Brain microvascular endothelial cell (primary cell): Measurements from ENCODE around the gene EID3.

Experiments
- DNase-seq: peaks from one replicate; pipeline ENCODE4 v3.0.0-alpha.2; 2020
- H3K27ac ChIP-seq: fragments of 250-450 bp; sonication (Bioruptor Pico); 2 replicates; pipeline ENCODE4 v1.5.1; 2020; ENCODE audit warnings: mild to moderate bottlenecking, moderate library complexity
- H3K27me3 ChIP-seq: fragments of 250-450 bp; sonication (Bioruptor Pico); replicated peaks from 2 replicates; pipeline ENCODE4 v1.5.1; 2020; ENCODE audit warnings: mild to moderate bottlenecking
- H3K36me3 ChIP-seq: fragments of 250-450 bp; sonication (Bioruptor Pico); replicated peaks from 2 replicates; pipeline ENCODE4 v1.5.1; 2020; ENCODE audit warnings: mild to moderate bottlenecking
- H3K4me3 ChIP-seq: 2 replicates; pipeline ENCODE4 v1.5.1; 2011; ENCODE audit warnings: low read depth, mild to moderate bottlenecking, control low read depth, low read length, moderate library complexity
- CTCF ChIP-seq: IDR thresholded peaks from 2 replicates; pipeline ENCODE4 v1.5.1; 2011; ENCODE audit warnings: low read depth, mild to moderate bottlenecking, moderate library complexity, low read length, control low read depth, inconsistent platforms; ENCODE audit errors: missing control alignments
- in situ Hi-C: cut with HindIII; loops from 2 replicates; pipeline ENCODE4 v1.10.0; 2017; ENCODE audit warnings: low sequenced_read_pairs, low pct_ligation_motif_present

Gene EID3

GRCh38 chr12:104306943-104307654, 3.6 kb downstream of the EID3 start:
- Histone ChIP-seq H3K4me3 (no peak overlapping the region), H3K27ac (no peak overlapping the region), H3K27me3 (no peaks in the 10 kb centered on the region), H3K36me3 (peaks cover 13% of the 10 kb centered on the region)
- in situ Hi-C loops = no loop called here
- no peak for TF ChIP-seq CTCF
- no peak for DNase-seq

DNA sequence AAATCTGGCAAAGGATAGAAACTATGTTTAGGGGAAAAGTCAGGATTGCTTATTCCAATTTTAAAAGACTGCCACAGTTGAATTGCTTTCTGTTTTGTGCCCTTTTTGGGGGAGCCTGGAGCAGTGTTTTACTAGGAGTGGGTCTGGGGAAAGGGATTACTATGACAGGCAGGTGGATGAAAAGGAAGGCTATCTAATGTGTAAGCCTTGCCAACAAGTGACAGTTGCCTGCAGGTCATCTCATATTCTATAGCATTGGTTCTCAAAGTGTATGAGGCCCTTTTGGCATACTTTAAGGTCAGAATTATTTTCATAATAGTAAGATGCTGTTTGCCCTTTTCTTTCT, 4.1 kb downstream of the EID3 start:
- in situ Hi-C loops = no loop called here
- TF ChIP-seq CTCF = no peak
- Histone ChIP-seq H3K4me3 (no peak overlapping the region), H3K36me3 (peaks cover 18% of the 10 kb centered on the region), H3K27me3 (no peaks in the 10 kb centered on the region), H3K27ac (no peak overlapping the region)
- no peak for DNase-seq

DNA sequence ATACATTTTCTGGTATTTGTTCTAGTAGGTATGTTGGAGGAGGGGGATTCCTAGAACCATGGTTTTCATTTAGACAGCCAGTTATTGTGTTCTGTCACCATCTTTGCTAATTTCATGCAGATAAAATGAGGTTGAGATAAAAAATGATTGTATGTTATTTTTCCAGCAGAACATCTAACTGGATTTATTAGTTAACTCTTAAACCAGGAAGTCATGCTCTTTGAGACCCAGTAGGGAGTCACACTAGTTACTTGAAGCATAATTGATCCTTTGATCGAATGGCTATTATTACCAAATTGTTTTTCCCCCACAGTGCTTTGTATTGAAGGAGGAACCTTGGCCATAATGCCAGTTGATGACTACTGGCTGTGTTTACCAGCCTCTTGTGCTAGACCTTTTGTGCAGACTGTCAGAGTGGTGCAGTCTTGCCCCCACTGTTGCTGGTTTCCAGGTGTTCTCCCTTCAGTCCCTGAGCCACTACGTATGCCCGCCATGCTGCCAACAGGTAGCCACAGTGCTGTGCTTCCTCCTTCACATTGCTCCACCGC, 6.0 kb downstream of the EID3 start:
- in situ Hi-C loops = no loop called here
- TF ChIP-seq CTCF = no peak
- no peak for DNase-seq

GRCh38 chr12:104310751-104311633, 7.5 kb downstream of the EID3 start:
- Histone ChIP-seq H3K36me3 (peaks cover 45% of the 10 kb centered on the region), H3K27me3 (no peaks in the 10 kb centered on the region), H3K4me3 (no peak overlapping the region), H3K27ac (no peak overlapping the region)
- in situ Hi-C loops = no loop called here
- TF ChIP-seq CTCF = no peak
- no peak for DNase-seq

More for the DNA sequence above, 6.0 kb downstream of the EID3 start:
- no peak overlapping the region for H3K27ac ChIP-seq
- H3K36me3 ChIP-seq = peaks cover 33% of the 10 kb centered on the region
- H3K4me3 ChIP-seq = no peak overlapping the region
- no peaks in the 10 kb centered on the region for H3K27me3 ChIP-seq

DNA sequence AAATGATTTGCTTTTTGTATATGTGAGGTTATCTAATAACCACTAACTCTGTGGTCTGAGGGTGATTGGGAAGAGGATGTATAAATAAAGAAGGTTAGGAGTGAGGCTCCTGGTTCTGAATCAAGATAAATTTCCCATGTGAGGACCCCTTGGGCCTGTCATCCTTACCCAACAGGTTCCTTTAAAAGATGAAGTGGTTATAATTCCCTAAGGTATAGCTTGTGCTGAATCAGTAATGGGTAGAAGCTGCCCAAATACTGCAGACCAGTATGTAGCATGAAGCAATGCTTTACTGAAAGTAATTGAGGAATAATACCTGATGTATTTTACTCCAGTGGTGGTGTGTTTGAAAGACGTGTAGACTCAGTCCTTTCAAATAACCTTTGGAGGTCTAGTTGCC, 8.7 kb downstream of the EID3 start:
- DNase-seq = no peak
- TF ChIP-seq CTCF = no peak
- no peak overlapping the region for H3K27ac ChIP-seq
- H3K36me3 ChIP-seq = peaks cover 54% of the 10 kb centered on the region
- H3K4me3 ChIP-seq = no peak overlapping the region
- in situ Hi-C loops = no loop called here
- no peaks in the 10 kb centered on the region for H3K27me3 ChIP-seq
